Mesodermal cell (in vitro differentiated cells): ENCODE results near the gene CARD11.

Experiments used
- H3K27ac ChIP-seq: 2 replicates; pipeline ENCODE4 v1.7.0; 2013; ENCODE audit warnings: mild to moderate bottlenecking, low read depth, low read length, moderate library complexity; ENCODE audit not compliant: severe bottlenecking
- H3K36me3 ChIP-seq: 2 replicates; pipeline ENCODE4 v1.7.1; 2013; ENCODE audit warnings: mild to moderate bottlenecking, low read length, moderate library complexity; ENCODE audit not compliant: control insufficient read depth, insufficient read depth
- H3K4me1 ChIP-seq: one replicate; pipeline ENCODE4 v1.7.1; 2013; ENCODE audit warnings: mild to moderate bottlenecking, low read length; ENCODE audit not compliant: insufficient read depth, control insufficient read depth, poor library complexity, severe bottlenecking
- H3K4me3 ChIP-seq: 2 replicates; pipeline ENCODE4 v1.7.0; 2013; ENCODE audit warnings: low read length, control low read depth, mild to moderate bottlenecking; ENCODE audit not compliant: insufficient read depth, poor library complexity, severe bottlenecking; ENCODE audit errors: extremely low read depth
- H3K9me3 ChIP-seq: 2 replicates; pipeline ENCODE4 v1.7.1; 2013; ENCODE audit warnings: mild to moderate bottlenecking, low read length, moderate library complexity; ENCODE audit not compliant: control insufficient read depth
- WGBS, 2 experiments: methylation state at CpG; one replicate each; pipeline ENCODE4 v1.1.5; 2013; ENCODE audit warnings: missing lambda C conversion rate in 2 of 2; ENCODE audit not compliant: insufficient coverage in 2 of 2; 5-methylcytosine and 5-hydroxymethylcytosine counted together

Gene CARD11

GRCh38 chr7:2971914-2972834 is 71.5 kb downstream of the CARD11 start:
- H3K9me3 ChIP-seq: peaks cover 6% of the 10 kb centered on the region
- 78 to 88% methylated on average over 3 to 4 of the region's 7 CpGs for WGBS, 2 experiments
- no peaks in the 10 kb centered on the region for H3K36me3 ChIP-seq

GRCh38 chr7:2970861-2971260 is 72.8 kb downstream of the CARD11 start:
- Histone ChIP-seq H3K4me1 (no peaks in the 10 kb centered on the region), H3K36me3 (no peaks in the 10 kb centered on the region)
- WGBS, 2 experiments: 93 to 95% methylated on average over 11 of the region's 11 CpGs

More at GRCh38 chr7:2971914-2972834, 71.5 kb downstream of the CARD11 start:
- Histone ChIP-seq H3K27ac (no peak overlapping the region), H3K4me3 (no peak overlapping the region), H3K4me1 (no peaks in the 10 kb centered on the region)

GRCh38 chr7:2970307-2970664 is 73.4 kb downstream of the CARD11 start:
- 87 to 89% methylated on average over 4 of the region's 4 CpGs for WGBS, 2 experiments
- H3K27ac ChIP-seq: no peak overlapping the region

More at GRCh38 chr7:2970861-2971260, 72.8 kb downstream of the CARD11 start:
- H3K4me3 ChIP-seq: no peak overlapping the region
- peaks cover 8% of the 10 kb centered on the region for H3K9me3 ChIP-seq
- no peak overlapping the region for H3K27ac ChIP-seq

GRCh38 chr7:2969398-2970306 is 74.0 kb downstream of the CARD11 start:
- 90 to 95% methylated on average over 6 of the region's 6 CpGs for WGBS, 2 experiments
- H3K27ac ChIP-seq: no peak overlapping the region
- H3K4me3 ChIP-seq: no peak overlapping the region
- no peaks in the 10 kb centered on the region for H3K36me3 ChIP-seq
- H3K9me3 ChIP-seq: peaks cover 14% of the 10 kb centered on the region
- no peaks in the 10 kb centered on the region for H3K4me1 ChIP-seq

More at GRCh38 chr7:2970307-2970664, 73.4 kb downstream of the CARD11 start:
- H3K4me1 ChIP-seq: no peaks in the 10 kb centered on the region
- H3K9me3 ChIP-seq: peaks cover 14% of the 10 kb centered on the region
- H3K4me3 ChIP-seq: no peak overlapping the region
- no peaks in the 10 kb centered on the region for H3K36me3 ChIP-seq

- no peak overlapping the region for H3K27ac ChIP-seq
- WGBS, 2 experiments: 92 to 93% methylated on average over 9 to 12 of the region's 13 CpGs
- peaks cover 14% of the 10 kb centered on the region for H3K9me3 ChIP-seq
- no peaks in the 10 kb centered on the region for H3K36me3 ChIP-seq
- H3K4me3 ChIP-seq: no peak overlapping the region
- no peaks in the 10 kb centered on the region for H3K4me1 ChIP-seq
Measured at GRCh38 chr7:2968616-2969397, 74.9 kb downstream of the CARD11 start.

- Histone ChIP-seq H3K9me3 (peaks cover 14% of the 10 kb centered on the region), H3K4me3 (no peak overlapping the region), H3K4me1 (no peaks in the 10 kb centered on the region), H3K27ac (no peak overlapping the region), H3K36me3 (no peaks in the 10 kb centered on the region)
- 90 to 92% methylated on average over 8 of the region's 8 CpGs for WGBS, 2 experiments
Measured at GRCh38 chr7:2968176-2968575, 75.5 kb downstream of the CARD11 start.

- Histone ChIP-seq H3K36me3 (no peaks in the 10 kb centered on the region), H3K4me3 (no peak overlapping the region), H3K4me1 (no peaks in the 10 kb centered on the region), H3K27ac (no peak overlapping the region), H3K9me3 (peaks cover 14% of the 10 kb centered on the region)
- 93 to 96% methylated on average over 2 to 3 of the region's 7 CpGs for WGBS, 2 experiments
Measured at GRCh38 chr7:2967705-2968104, 76.0 kb downstream of the CARD11 start.

GRCh38 chr7:2967253-2967652 is 76.4 kb downstream of the CARD11 start:
- WGBS, 2 experiments: 86 to 91% methylated on average over 6 to 7 of the region's 7 CpGs
- Histone ChIP-seq H3K4me1 (no peaks in the 10 kb centered on the region), H3K9me3 (peaks cover 14% of the 10 kb centered on the region), H3K4me3 (no peak overlapping the region), H3K27ac (no peak overlapping the region), H3K36me3 (no peaks in the 10 kb centered on the region)

- Histone ChIP-seq H3K36me3 (no peaks in the 10 kb centered on the region), H3K9me3 (peaks cover 14% of the 10 kb centered on the region), H3K4me1 (no peaks in the 10 kb centered on the region), H3K4me3 (no peak overlapping the region), H3K27ac (no peak overlapping the region)
- 91 to 92% methylated on average over 8 to 9 of the region's 11 CpGs for WGBS, 2 experiments
Measured at GRCh38 chr7:2966466-2967078, 77.1 kb downstream of the CARD11 start.
